MM.1S (cell line): ENCODE data around the gene PAX7.

ENCODE experiments used
- DNase-seq: peaks from one replicate; pipeline ENCODE4 v3.0.0-alpha.2; 2015
- H2AFZ ChIP-seq: fragments of 300-600 bp; sonication (generic); 2 replicates; pipeline ENCODE4 v1.6.0; 2016; ENCODE audit warnings: antibody characterized with exemption, low read length
- H3F3A ChIP-seq: fragments of 300-600 bp; sonication (generic); 2 replicates; pipeline ENCODE4 v1.6.1; 2016; ENCODE audit warnings: mild to moderate bottlenecking, antibody characterized with exemption, low read length, moderate library complexity, mixed read lengths; ENCODE audit not compliant: insufficient read depth
- H3K27ac ChIP-seq: fragments of 300-600 bp; sonication (generic); 2 replicates; pipeline ENCODE4 v1.5.1; 2016; ENCODE audit warnings: mild to moderate bottlenecking, low read length
- H3K27me3 ChIP-seq: fragments of 300-600 bp; sonication (generic); replicated peaks from 2 replicates; pipeline ENCODE4 v1.6.0; 2016; ENCODE audit warnings: low read length; ENCODE audit not compliant: insufficient read depth
- H3K36me3 ChIP-seq: fragments of 300-600 bp; sonication (generic); replicated peaks from 2 replicates; pipeline ENCODE4 v1.6.1; 2016; ENCODE audit warnings: mild to moderate bottlenecking, low read length, mixed read lengths; ENCODE audit not compliant: insufficient read depth
- H3K4me1 ChIP-seq: fragments of 300-600 bp; sonication (generic); 2 replicates; pipeline ENCODE4 v1.6.1; 2016; ENCODE audit warnings: low read length, mixed read lengths
- H3K4me2 ChIP-seq: fragments of 300-600 bp; sonication (generic); 2 replicates; pipeline ENCODE4 v1.6.0; 2016; ENCODE audit warnings: low read depth, low read length
- H3K4me3 ChIP-seq: fragments of 300-600 bp; sonication (generic); 2 replicates; pipeline ENCODE4 v1.5.1; 2016; ENCODE audit warnings: low read length, mixed read lengths
- H3K79me2 ChIP-seq: fragments of 300-600 bp; sonication (generic); 2 replicates; pipeline ENCODE4 v1.6.1; 2016; ENCODE audit warnings: mixed run types, low read length, mixed read lengths
- H3K9ac ChIP-seq: fragments of 300-600 bp; sonication (generic); 2 replicates; pipeline ENCODE4 v1.6.1; 2016; ENCODE audit warnings: low read length, mixed read lengths
- H3K9me2 ChIP-seq: fragments of 300-600 bp; sonication (generic); replicated peaks from 2 replicates; pipeline ENCODE4 v1.6.1; 2016; ENCODE audit warnings: mild to moderate bottlenecking, low read length, mixed read lengths; ENCODE audit not compliant: insufficient read depth
- H3K9me3 ChIP-seq: fragments of 300-600 bp; sonication (generic); replicated peaks from 2 replicates; pipeline ENCODE4 v1.6.1; 2016; ENCODE audit warnings: mild to moderate bottlenecking, low read length, mixed read lengths; ENCODE audit not compliant: insufficient read depth
- H4K20me1 ChIP-seq: fragments of 300-600 bp; sonication (generic); 2 replicates; pipeline ENCODE4 v1.6.1; 2016; ENCODE audit warnings: mild to moderate bottlenecking, low read length, moderate library complexity, mixed read lengths; ENCODE audit not compliant: insufficient read depth
- CTCF ChIP-seq: fragments of 300-600 bp; sonication (generic); IDR thresholded peaks from 2 replicates; pipeline ENCODE4 v1.5.1; 2016; ENCODE audit warnings: antibody characterized with exemption, low read length, mixed read lengths
- EZH2 ChIP-seq: fragments of 300-600 bp; sonication (generic); optimal IDR thresholded peaks from 2 replicates; pipeline ENCODE3; 2017; ENCODE audit warnings: low read depth, mild to moderate bottlenecking, antibody characterized with exemption, low read length, mixed read lengths
- EZH2phosphoT487 ChIP-seq: fragments of 300-600 bp; sonication (generic); IDR thresholded peaks from 2 replicates; pipeline ENCODE4 v1.6.1; 2018; ENCODE audit warnings: antibody characterized with exemption, low read length

The PAX7 gene

GRCh38 chr1:18727956-18728355 is 97.3 kb downstream of the PAX7 start:
- H3K9me3 ChIP-seq = no peaks in the 10 kb centered on the region
- no peaks in the 10 kb centered on the region for H3K4me1 ChIP-seq
- no peaks in the 10 kb centered on the region for H3K9me2 ChIP-seq
- H3F3A ChIP-seq = no peaks in the 10 kb centered on the region
- H4K20me1 ChIP-seq = no peaks in the 10 kb centered on the region; the same call in 1 of the 2 replicates
- no peak for DNase-seq
- H2AFZ ChIP-seq = no peak overlapping the region
- TF ChIP-seq EZH2 (no peak), EZH2phosphoT487 (no peak), CTCF (no peak)
- no peaks in the 10 kb centered on the region for H3K36me3 ChIP-seq
- H3K4me3 ChIP-seq = no peak overlapping the region
- peaks cover 94% of the 10 kb centered on the region for H3K27me3 ChIP-seq
- H3K79me2 ChIP-seq = no peaks in the 10 kb centered on the region
- H3K4me2 ChIP-seq = no peak overlapping the region
- no peak overlapping the region for H3K9ac ChIP-seq
- no peak overlapping the region for H3K27ac ChIP-seq

DNA sequence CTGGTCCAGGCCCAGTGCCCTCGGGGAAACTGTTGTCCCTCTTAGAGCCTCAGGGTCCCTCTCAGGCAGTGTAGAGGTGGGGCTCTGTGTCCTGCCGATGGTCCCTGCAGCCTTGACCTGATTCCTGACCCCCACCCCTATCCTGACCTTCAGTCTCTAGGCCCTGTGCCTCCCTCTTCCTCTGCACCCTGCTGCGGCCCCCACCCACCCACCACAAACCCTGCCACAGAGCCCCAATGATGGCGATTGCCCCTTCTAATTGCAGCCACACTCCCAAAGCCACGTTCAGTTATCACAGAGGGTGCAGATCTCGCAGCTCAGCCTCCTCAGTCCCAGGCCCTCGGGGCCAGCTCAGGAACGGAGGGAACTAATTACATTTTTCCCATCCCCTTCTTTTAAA is 99.7 kb downstream of the PAX7 start:
- Histone ChIP-seq H3K4me1 (no peaks in the 10 kb centered on the region), H3K9me3 (no peaks in the 10 kb centered on the region), H3F3A (no peaks in the 10 kb centered on the region), H3K27ac (no peak overlapping the region), H3K4me3 (no peak overlapping the region), H2AFZ (no peak overlapping the region), H3K36me3 (no peaks in the 10 kb centered on the region), H4K20me1 (no peaks in the 10 kb centered on the region), H3K9me2 (no peaks in the 10 kb centered on the region), H3K4me2 (no peak overlapping the region), H3K79me2 (no peaks in the 10 kb centered on the region), H3K27me3 (peaks cover 94% of the 10 kb centered on the region), H3K9ac (no peak overlapping the region)
- DNase-seq = no peak
- no peak for TF ChIP-seq EZH2phosphoT487
- no peak for TF ChIP-seq EZH2
- TF ChIP-seq CTCF = no peak

- H3K4me2 ChIP-seq = no peak overlapping the region
- H3F3A ChIP-seq = no peaks in the 10 kb centered on the region
- H2AFZ ChIP-seq = no peak overlapping the region
- no peaks in the 10 kb centered on the region for H3K4me1 ChIP-seq
- H3K79me2 ChIP-seq = no peaks in the 10 kb centered on the region
- peaks cover 94% of the 10 kb centered on the region for H3K27me3 ChIP-seq
- H3K9me3 ChIP-seq = no peaks in the 10 kb centered on the region
- H3K27ac ChIP-seq = no peak overlapping the region
- DNase-seq = no peak
- TF ChIP-seq CTCF (no peak), EZH2 (no peak), EZH2phosphoT487 (no peak)
- no peaks in the 10 kb centered on the region for H4K20me1 ChIP-seq
- no peaks in the 10 kb centered on the region for H3K9me2 ChIP-seq
- H3K9ac ChIP-seq = no peak overlapping the region
- no peak overlapping the region for H3K4me3 ChIP-seq
- no peaks in the 10 kb centered on the region for H3K36me3 ChIP-seq
Observed at GRCh38 chr1:18731148-18731547, 100.5 kb downstream of the PAX7 start.
